ENCODE results near the gene ESYT2. TPM values are rescaled to one million over a fixed set of nuclear protein-coding genes. Genes with fewer than 3 reads are reported as not detected.

The ESYT2 gene
- total RNA-seq, 1 experiment from 2014 or later = 162 TPM

GRCh38 chr7:158765020-158765419 is 64.3 kb downstream of the ESYT2 start:
- POLR2A ChIA-PET (ENCODE audit: unreplicated experiment) = no interaction called here
- H3K36me3 ChIP-seq (ENCODE audit: low read depth) = peaks cover 41% of the 10 kb centered on the region
- intact Hi-C loops (cut with micrococcal nuclease; ENCODE audit: unreplicated experiment) = no loop called here

GRCh38 chr7:158763454-158764033 is 65.8 kb downstream of the ESYT2 start:
- H3K27ac ChIP-seq = no peak overlapping the region
- no peak for DNase-seq
- H3F3A ChIP-seq (ENCODE audit: insufficient read depth, low read depth) = peaks cover 9% of the 10 kb centered on the region; the same call in 1 of the 2 replicates
- H3K9me3 ChIP-seq (ENCODE audit: insufficient read depth, low read depth) = no peaks in the 10 kb centered on the region
- 0 out of 2 replicates have a peak, but pooled peaks cover 5% of the 10 kb centered on the region for H4K20me1 ChIP-seq (ENCODE audit: insufficient read depth)
- H3K79me2 ChIP-seq (ENCODE audit: low read depth) = no peaks in the 10 kb centered on the region
- intact Hi-C loops (cut with micrococcal nuclease; ENCODE audit: unreplicated experiment) = no loop called here
- H3K9me2 ChIP-seq (ENCODE audit: insufficient read depth) = no peaks in the 10 kb centered on the region
- H3K4me1 ChIP-seq (replicated peaks; ENCODE audit: insufficient read depth) = no peaks in the 10 kb centered on the region
- no TSS peak for BruUV-seq (replicated peaks)
- H3K4me3 ChIP-seq = no peak overlapping the region
- H2AFZ ChIP-seq = no peak overlapping the region
- no peaks in the 10 kb centered on the region for H3K27me3 ChIP-seq (ENCODE audit: insufficient read depth, low read depth)
- no peak overlapping the region for H3K4me2 ChIP-seq
- CTCF ChIA-PET = interaction anchor here (0.6 to 0.8 kb wide), 2 partner anchors 48 to 134 kb away, joined by 3 read pairs; no protein-coding TSS in a partner anchor
- POLR2A ChIA-PET (ENCODE audit: unreplicated experiment) = no interaction called here
- peaks cover 56% of the 10 kb centered on the region for H3K36me3 ChIP-seq (ENCODE audit: low read depth)
- no peak for TF ChIP-seq EZH2 (IDR thresholded peaks at IDR 0.05; ENCODE audit: low read depth)
- TF ChIP-seq, protein P1, sequence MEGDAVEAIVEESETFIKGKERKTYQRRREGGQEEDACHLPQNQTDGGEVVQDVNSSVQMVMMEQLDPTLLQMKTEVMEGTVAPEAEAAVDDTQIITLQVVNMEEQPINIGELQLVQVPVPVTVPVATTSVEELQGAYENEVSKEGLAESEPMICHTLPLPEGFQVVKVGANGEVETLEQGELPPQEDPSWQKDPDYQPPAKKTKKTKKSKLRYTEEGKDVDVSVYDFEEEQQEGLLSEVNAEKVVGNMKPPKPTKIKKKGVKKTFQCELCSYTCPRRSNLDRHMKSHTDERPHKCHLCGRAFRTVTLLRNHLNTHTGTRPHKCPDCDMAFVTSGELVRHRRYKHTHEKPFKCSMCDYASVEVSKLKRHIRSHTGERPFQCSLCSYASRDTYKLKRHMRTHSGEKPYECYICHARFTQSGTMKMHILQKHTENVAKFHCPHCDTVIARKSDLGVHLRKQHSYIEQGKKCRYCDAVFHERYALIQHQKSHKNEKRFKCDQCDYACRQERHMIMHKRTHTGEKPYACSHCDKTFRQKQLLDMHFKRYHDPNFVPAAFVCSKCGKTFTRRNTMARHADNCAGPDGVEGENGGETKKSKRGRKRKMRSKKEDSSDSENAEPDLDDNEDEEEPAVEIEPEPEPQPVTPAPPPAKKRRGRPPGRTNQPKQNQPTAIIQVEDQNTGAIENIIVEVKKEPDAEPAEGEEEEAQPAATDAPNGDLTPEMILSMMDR (conservative IDR thresholded peaks at IDR 0.05) = no peak

More at GRCh38 chr7:158765020-158765419, 64.3 kb downstream of the ESYT2 start:
- BruUV-seq (replicated peaks) = no TSS peak
- no peak overlapping the region for H3K27ac ChIP-seq
- no peaks in the 10 kb centered on the region for H4K20me1 ChIP-seq (ENCODE audit: insufficient read depth)
- no peaks in the 10 kb centered on the region for H3K79me2 ChIP-seq (ENCODE audit: low read depth)
- H3K9me3 ChIP-seq (ENCODE audit: insufficient read depth, low read depth) = no peaks in the 10 kb centered on the region
- no peak overlapping the region for H3K4me3 ChIP-seq
- no peaks in the 10 kb centered on the region for H3K4me1 ChIP-seq (replicated peaks; ENCODE audit: insufficient read depth)
- no peak overlapping the region for H2AFZ ChIP-seq
- no peaks in the 10 kb centered on the region for H3K27me3 ChIP-seq (ENCODE audit: insufficient read depth, low read depth)
- DNase-seq = no peak
- CTCF ChIA-PET = no interaction called here
- no peak for TF ChIP-seq EZH2 (IDR thresholded peaks at IDR 0.05; ENCODE audit: low read depth)
- H3F3A ChIP-seq (ENCODE audit: insufficient read depth, low read depth) = peaks cover 4% of the 10 kb centered on the region; the same call in 1 of the 2 replicates
- no peaks in the 10 kb centered on the region for H3K9me2 ChIP-seq (ENCODE audit: insufficient read depth)
- H3K4me2 ChIP-seq = no peak overlapping the region

GRCh38 chr7:158761945-158762344 is 67.4 kb downstream of the ESYT2 start:
- Histone ChIP-seq H3K79me2 (ENCODE audit: low read depth) (no peaks in the 10 kb centered on the region), H3K27me3 (ENCODE audit: insufficient read depth, low read depth) (no peaks in the 10 kb centered on the region), H4K20me1 (ENCODE audit: insufficient read depth) (0 out of 2 replicates have a peak, but pooled peaks cover 5% of the 10 kb centered on the region), H3K9me3 (ENCODE audit: insufficient read depth, low read depth) (no peaks in the 10 kb centered on the region), H3K27ac (no peak overlapping the region), H3F3A (ENCODE audit: insufficient read depth, low read depth) (0 out of 2 replicates have a peak, but pooled peaks cover 7% of the 10 kb centered on the region), H3K4me3 (no peak overlapping the region), H3K9me2 (ENCODE audit: insufficient read depth) (no peaks in the 10 kb centered on the region), H3K4me2 (no peak overlapping the region), H3K36me3 (ENCODE audit: low read depth) (peaks cover 56% of the 10 kb centered on the region), H2AFZ (no peak overlapping the region), H3K4me1 (replicated peaks; ENCODE audit: insufficient read depth) (no peaks in the 10 kb centered on the region)
- DNase-seq = no peak
- TF ChIP-seq, protein P1 (conservative IDR thresholded peaks at IDR 0.05) = no peak
- TF ChIP-seq EZH2 (IDR thresholded peaks at IDR 0.05; ENCODE audit: low read depth) = no peak
- no TSS peak for BruUV-seq (replicated peaks)
- POLR2A ChIA-PET (ENCODE audit: unreplicated experiment) = interaction anchor here (0.5 kb wide), 1 partner anchor 109 kb away, joined by 3 read pairs; no protein-coding TSS in a partner anchor
- intact Hi-C loops (cut with micrococcal nuclease; ENCODE audit: unreplicated experiment) = no loop called here
- CTCF ChIA-PET = no interaction called here
